Islet of Langerhans (tissue), 1 donor: ENCODE results near the gene CLMN.

Experiments
- FAIRE-seq: peaks from one replicate; lab custom pipeline; 2011; peaks lifted over from hg19 to GRCh38; lab: Jason Lieb, UNC

Gene CLMN

DNA sequence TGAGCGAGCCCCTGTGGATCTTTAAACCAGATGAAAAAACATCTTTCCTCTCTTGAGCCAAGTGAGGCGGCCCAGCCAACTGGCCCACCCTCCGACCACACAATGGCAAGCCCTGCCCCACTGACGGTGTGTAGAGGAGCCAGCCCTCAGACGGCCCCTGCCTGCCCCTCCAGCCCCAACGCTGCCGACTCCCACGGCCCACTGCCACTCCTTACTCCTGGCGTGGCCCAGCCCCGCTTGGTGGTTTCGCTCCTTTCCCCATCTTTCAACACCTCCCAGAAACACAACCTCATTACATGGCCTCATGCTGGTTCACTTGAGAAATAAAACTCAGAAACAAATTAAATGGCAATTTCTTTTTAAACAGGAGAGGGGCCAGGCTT, 81.8 kb downstream of the CLMN start:
- FAIRE-seq: no peak

DNA sequence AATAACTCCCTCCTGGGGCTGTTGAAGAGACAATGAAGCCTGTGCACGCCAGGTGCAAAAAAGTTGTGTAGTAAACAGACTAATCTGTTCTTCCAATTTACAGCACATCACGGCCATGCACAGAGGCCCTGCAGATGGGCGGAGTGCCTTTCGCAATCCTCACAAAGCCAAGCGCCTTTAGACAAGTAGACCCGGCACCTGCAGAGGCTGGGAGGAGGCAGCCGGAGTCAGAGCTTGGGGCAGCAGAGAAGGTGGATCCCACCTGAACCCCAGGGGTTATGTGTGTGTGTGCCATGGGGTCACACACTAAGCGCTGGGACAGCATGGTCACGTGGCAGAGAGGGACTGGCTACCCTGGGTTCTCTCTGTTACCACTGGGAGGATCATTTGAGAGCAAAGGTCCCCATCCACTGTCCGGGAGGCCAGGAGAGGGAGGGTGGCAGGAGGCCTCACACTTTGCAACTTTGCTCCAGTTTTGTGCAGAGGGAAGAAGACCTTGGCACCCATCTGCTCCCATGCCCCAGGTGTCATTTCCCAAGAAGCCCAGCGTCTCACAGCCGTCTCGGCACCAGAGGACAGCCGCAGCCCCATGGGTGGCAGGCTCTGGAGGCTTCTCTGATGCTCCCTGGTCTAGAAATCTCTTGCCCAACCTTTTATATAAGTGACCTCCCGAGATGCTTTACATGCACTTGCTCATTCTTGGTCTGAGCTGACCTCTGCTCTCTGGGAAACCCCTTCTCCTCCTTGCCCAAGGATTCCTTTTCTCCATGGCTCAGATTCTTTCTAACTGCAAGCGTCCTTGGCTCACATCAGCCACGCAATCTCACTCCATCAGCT, 82.4 kb downstream of the CLMN start:
- FAIRE-seq: no peak

DNA sequence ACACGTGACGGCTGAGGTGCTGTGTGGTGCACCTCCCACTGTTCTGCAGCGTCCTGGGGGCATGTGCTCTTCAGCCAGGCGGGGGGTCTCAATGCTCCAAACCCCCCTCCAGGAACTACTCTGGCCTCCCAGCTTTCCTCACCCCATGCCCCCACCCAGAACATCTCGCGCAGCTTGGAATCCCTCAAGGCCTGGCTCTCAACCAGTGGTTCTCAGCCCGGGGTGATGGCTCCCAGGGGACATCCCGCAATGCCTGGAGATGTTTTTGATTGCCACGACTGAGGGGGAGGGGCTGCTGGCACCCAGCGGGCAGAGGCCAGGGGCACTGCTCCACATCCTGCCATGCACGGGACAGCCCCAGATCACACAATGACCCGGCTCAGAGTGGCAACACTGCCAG, 83.5 kb downstream of the CLMN start:
- FAIRE-seq: no peak

DNA sequence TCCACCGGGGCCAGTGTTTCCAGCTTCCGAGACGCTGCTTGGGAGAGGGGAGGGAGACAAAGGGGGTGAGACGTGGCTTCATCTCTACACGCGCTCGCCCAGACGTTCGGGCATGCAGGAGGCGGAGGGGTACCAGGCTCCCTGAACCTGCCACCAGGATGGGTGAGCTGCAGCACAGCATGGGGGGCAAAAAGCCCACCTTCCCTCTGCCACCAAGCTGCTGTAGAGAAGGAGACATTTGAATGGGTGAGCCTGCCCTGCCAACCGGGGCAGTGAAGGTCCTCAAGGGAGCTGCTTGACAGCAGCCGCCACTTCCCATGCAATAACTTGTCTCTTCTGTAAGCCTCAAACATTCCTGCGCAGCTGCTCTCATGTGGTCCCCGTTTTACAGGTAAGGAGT, 83.9 kb downstream of the CLMN start:
- FAIRE-seq: no peak

DNA sequence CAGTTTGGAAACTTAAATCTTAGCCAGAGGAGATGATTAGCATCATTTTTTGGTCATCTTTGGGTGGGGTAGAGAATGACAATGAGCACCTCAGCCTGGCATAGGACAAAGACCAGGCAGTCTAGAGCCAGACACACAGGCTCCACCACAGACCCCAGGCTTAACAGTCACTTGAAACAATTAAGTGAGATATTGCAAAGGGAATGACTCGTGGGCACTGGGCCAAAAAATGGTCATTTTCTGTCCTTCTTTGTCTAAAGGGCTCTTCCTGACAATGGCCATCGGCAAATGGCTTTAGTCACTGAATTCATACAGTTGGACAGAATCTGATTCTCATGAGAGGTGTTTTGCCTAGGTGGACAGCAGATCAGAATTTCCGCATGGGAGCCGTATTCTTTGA, 84.4 kb downstream of the CLMN start:
- FAIRE-seq: no peak

DNA sequence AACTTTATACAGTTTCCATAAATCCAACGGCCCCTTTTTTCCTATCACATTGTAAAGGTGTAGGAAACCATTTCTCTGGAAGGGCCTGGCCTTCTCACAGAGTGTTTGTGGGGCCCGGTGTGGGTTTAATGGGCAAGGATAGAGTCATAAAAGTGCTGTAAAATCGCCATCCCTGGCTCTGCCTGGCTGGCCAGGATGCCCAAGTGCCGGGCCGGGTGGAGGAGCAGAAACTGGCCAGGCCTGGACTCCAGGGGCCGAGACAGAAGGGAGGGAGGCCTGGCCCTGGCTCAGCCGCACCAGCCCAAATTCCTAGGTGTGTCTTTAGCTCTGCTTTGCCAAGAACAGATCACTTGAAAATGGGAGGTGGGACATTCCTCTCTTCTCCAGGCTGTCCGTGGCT, 85.3 kb downstream of the CLMN start:
- no peak for FAIRE-seq

DNA sequence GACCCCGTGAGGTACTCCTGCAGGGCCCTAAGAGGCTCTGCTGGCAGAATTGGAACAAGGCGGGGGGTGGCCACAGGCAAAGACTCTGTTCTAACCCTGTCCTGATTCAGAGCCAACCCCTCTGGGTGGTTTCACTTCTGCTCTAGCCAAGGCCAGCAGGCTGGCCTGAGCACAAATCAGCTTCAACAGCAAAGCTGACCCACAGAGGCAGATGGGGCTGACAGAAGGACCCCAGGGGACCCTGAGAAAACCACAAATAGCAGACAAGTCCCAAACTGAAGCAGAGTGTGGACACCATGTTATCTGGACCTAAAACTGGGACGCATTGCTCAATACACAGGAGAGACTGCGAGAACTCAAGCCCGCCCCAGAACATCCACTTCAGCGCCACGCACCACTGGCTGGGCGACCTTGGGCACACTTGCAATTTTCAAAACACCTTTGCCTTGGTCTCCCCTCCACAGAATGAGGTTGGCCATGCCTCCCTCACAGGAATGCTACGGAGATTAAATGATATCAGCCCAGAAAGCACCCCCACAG, 85.9 kb downstream of the CLMN start:
- no peak for FAIRE-seq

DNA sequence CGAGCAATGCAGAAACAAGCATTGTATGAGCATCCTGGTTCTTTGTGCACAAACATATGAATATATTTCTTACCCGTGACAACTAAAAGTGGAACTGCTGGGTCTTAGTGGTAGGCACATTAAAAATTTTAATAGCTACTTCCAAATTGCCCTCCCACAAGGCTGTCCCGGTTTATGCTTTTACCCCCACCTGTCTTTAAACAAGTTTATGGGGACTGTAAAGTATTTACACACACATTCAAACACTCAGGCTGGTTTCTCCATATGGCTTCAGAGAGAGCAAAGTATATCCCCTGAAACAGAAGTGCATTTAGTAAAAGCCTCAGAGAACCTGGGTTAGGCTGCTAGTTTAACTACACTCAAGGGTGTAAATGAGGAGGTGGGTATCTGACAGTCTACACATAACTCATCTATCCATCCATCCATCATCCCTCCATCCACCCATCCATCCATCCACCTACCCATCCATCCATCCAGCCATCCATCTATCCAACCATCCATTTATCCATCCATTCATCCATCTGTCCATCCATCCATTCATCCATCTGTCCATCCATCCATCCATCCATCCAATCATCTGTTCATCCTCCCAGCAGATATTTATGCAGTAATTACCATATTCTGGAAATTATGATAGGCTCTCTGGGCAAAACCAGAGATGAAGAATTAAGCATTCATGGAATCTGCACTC, 86.7 kb downstream of the CLMN start:
- no peak for FAIRE-seq

DNA sequence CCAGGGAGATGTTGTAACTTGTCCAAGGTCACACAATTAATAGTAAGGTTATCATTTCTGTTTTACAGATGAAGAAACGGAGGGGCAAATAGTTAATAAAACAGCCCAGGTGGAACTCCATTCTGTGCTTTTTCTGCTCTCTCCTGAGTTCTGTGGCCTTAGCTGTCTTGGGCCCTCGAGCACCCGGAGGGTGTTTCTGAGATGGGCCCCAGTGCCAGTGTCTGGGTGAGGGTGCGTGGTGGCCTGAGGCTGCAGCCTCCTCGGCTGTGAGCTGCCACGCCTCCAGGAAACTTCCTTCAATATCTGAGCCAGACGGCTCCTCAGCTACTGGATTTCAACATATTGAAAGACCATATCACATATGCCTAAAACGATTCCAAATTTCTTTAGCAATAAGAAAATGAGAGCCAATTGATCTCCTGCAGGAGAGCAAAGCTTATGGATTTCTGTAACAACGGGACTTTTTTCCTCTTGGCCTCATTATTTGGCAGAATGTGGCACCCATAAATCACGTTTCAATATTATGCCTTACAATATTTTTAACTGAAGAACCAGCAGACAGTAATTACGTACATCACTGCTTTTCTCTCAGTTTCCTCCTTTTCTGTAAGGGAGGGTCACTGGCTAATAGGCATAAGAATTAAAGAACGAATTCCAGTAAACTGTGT, 87.6 kb downstream of the CLMN start:
- FAIRE-seq: no peak

DNA sequence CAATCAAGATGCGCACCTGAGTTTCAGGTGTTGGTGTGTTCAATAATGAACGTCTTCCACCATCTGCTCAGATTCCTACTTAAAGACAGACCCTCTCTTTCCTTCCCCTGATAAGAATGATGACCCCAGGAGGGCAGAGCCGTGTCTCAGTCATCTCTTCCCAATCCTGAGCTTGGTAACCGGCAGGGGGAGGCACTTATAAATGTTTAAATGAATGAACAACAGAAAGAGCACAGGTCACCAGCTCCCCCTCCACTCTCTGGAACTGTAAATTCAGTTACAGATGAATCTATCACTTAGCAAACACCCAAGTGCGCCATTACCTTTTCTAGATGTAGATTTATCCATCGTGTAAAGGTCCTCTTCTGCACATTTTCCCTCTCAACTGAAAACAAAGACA, 90.0 kb downstream of the CLMN start:
- FAIRE-seq: no peak

DNA sequence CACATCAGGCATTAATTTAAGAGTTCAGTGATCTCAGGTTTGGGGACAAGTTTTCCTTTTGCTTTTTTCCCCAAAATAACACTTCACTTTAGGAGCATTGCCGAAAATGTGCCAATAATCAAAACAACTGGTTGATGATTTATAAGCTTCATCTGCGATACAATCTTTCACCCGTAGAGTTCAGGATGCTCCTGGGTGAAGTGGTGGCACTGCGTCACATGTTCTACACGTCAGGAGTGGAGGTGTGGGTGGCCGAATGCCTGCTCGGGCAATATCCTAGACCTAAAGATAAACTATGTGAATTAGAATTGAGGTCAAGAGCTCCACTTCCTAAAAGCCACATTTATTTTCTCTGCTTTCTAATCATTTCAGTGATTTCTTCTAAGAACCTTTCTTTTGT, 91.5 kb downstream of the CLMN start:
- no peak for FAIRE-seq

DNA sequence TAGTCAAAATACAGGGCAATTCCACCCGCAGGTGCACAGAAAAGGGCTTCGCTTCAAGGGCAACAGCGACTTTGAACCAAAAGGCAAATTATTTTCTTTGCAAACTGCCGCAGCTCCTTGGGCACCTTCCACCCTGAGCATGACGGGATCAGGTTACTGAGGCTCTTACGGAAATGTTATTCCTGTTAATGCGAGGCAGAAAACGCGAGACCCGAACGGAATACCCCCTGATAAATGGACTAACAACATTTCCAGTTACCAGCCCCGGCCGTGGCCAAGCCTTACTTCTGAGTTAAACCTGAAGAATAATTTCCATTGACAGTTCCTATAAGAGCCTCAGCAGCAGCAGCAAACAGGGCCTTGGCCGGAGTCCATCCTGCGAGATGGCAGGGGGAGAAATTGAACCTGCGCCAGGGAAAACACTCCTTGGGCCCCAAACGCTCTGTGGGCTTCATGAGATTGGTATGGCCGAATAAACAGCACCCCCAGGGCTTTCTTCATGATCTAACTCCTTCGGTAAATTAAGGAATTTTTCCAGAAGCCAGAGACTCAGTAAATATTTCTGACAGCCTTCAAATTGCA, 92.3 kb downstream of the CLMN start:
- no peak for FAIRE-seq

DNA sequence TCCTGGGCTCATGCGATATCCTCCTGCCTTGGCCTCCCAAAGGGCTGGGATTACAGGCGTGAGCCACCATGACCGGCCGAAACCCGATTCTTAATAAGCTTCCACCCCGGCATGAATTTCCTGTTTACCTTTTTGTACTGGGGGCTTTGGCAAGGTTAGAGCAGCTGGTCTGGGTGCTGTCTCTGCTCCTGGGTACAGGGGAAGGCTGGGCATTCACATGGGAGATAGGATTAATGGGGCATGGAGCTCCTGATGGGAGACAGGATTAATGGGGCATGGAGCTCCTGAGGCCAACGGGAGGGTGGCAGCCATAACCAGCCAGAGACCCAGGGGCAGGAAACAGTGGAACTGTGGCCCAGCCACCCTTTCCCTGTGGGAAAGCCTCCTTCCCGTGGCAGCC, 92.9 kb downstream of the CLMN start:
- FAIRE-seq: no peak

DNA sequence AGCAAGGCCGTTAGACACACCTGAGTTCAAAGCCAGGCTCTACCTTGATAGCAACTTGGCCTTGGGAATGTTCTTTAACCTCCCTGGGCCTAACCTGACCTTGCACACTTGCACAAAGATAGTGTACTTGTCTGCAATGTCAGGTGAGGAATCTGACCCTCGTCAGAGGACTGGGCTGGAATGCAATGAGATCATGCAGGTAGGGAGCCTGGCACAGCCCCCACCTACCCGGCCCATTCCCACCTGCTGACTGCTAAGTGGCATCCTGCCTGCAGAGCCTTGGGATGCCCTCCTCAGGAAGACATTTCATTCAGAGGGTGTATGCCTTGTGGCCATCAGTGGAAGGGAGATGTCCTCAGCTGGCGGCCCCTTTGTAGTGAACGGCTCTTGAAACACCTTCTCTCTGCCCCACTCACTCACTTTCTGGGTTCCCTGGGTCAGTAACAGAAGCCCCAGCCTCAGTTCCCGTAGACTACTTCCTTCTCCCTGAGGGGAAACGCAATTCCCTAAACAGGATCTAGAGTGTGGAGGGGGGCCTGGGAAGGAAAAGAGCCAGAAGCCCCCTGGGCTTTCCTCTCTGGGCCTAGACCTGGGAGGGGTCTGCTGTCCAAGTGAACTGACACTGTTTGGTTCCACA, 94.3 kb downstream of the CLMN start:
- FAIRE-seq: no peak

DNA sequence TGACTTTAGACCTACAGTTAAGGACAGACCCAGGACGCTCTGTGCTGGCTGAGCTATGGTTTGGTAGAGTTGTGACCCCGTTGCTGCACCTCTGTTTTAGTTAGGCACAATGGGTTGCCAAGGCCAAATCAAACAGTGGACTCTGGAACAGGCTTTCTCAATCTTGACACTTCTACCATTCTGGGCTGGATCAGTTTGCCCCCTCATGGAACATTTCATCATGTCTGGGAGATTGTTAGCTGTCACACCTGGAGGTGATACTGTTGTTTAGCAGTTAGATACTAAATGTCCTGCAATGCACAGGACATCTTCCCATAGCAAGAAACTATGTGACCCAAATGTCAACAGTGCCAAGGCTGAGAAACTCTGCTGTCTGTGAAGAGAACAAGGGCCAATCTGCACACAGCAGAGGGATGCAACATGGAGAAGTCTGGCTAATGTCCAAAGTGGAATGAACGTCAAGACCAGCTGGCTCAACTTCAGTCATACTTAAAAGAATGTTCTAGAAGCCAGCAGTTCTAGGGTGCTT, 96.8 kb downstream of the CLMN start:
- no peak for FAIRE-seq

DNA sequence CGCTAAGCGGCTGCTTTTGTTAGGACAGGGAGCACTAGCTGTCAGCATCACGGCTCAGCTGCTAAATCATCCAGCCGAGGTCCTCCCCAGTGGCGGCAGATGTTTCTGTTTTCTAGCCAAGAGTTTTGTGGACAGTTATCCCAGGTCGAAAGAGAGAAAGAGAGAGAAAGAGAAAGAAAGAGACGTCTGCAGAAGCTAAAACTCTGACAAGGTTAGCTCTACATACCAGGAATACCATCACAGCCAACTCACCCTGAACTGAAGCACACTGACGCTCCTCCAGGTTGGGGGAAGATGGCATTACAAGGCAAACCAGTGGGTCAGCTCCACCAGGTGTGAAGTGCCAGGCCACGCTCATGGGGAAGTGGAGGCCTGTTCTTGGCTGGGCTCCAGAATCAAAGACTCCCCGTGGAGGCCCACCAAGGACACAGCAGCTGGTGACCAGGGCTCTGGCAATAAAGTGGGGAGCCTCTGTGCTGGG, 97.5 kb downstream of the CLMN start:
- no peak for FAIRE-seq

DNA sequence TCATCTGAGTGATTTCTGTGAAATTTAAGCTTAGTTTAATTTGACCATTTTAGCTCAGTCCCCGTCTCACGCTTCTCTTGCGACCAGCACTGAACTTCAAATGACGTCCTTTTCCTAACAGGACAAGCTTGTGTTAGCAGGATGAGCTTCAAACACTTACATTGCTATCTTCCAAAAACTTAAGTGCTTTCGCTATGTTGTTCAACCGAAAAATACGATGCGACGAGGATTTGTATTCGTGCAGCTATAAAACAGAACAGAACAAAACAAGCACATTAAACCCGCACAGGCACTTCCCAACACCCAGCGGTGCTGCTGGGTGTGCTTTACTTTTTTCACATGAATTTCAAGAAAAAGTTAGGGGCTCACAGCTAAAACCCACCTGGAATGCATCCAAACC, 98.2 kb downstream of the CLMN start:
- no peak for FAIRE-seq

DNA sequence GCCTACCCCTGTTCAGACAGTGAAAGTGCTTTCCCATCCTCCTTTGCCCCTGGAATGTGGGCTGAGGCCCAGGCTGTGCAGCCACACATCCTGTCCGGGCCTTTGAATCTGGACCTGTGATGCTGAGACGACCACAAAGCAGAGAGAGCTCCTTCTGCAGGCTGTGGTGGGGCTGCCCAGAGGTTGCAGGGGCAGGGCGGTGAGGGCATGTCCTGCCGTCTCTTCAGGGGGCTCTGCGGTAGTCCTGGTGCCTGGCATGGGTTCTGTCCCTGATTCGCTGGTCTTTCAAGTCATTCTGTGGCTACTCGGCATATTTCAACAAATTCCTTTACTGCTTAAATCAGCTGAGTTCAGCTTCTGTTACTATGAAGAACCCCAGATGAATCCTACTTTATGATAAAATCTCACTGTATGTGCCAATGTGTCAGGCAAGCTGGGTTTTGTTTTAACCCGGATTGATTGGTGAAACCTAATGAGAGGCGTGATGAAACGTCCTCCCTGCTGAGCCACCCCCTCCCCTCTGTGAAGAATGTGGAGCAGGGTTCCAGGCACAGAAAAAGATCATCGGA, 99.0 kb downstream of the CLMN start:
- FAIRE-seq: no peak

DNA sequence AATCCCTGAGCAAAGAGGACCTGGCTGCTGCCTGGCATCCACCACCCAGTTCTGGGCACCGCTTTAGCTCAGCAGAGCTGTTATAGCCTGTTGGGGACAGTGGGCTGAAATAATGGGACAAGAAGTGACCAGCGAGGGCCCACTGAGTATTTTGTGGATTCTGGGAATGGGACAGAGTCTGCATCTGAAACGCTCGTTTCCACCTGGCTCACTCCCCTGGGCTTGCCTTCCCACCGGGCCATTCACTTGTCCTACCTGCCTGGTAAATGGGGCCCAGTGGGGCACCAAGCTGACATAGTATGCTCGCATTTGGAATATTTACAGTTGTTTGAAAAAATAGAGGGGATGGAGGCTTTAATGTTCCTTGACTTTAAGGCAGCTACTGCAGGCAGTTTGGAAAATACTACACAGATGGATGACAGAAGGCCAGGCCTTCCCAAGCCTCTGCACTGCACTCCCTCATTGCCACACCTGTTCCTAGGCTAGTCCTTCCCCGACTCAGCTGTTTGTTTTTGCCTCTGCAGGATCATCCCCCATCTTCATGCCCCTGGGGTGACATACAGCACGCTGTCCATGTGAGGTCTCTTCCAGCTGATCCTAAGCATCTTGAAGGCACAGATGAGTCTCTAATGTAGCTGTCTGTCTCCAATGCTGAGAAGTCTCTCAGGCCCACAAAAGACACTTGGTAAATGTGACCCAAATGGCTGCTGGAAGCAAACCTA, 101.1 kb downstream of the CLMN start:
- no peak for FAIRE-seq

DNA sequence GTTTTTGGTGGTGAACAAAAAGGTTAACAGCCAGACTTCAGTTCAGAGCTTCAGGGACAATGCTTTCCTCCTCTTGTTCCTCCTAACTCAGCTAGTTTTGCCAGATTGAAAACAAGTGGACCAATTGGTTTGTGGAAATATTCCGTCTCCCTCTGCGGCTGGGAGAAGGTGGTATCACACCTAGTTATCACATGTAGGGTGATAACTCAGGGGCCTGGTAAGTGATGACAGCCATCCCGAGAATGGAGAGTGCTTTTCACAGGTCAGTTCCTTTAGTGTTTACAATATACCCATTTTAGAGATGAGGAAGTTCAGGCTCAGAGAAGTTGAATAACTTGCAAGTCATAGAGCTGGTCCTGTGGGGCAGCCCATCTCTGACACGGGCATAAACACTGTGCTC, 101.7 kb downstream of the CLMN start:
- no peak for FAIRE-seq

DNA sequence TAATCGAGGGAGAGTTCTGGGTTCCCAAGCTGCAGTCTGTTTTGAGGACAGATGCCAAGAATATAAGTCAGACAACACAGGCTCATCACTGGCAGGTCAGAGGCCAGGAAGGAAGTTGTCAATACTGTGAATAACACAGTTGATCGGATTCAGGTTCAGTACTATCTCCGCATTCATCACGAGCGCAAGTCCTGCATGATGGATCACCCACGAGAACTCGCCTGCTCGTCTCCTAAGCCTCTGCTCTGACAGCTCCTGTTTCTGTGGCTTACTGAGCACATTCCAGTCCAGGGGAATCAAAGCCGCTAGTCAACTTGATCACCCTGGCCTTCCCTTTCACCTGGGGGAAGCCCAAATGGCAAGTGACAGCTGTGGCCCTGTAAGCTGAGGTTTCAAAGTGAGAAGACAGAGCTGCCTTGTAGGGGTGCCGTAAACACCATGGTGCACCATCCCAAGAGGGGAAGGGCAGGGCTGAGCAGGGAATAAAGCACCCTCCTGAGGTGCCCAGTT, 102.3 kb downstream of the CLMN start:
- no peak for FAIRE-seq
